Spleen (tissue), 7 donors: ENCODE data around the gene STEAP3.

Experiments used
- POLR2A ChIP-seq, 3 donors: fragments of 450-650 bp; IDR thresholded peaks; one replicate each; pipeline ENCODE4 v1.5.1; 2017; ENCODE audit warnings: antibody characterized with exemption in 3 of 3, mild to moderate bottlenecking in 1 of 3
- TF ChIP-seq, protein P1 (sequence below), 11 experiments: fragments of 200-600 bp in 7 of 11; fragments of 450-650 bp in 4 of 11; sonication (generic) in 4 of 11; IDR thresholded peaks in 8 of 11; conservative IDR thresholded peaks in 3 of 11; 1 replicate in 7 of 11; 2 replicates in 4 of 11; pipeline versions ENCODE4 v1.4.0 to v1.8.0; 2016 to 2021; ENCODE audit warnings: antibody characterized with exemption in 11 of 11, inconsistent platforms in 4 of 11, mild to moderate bottlenecking in 1 of 11
- donor health status: DM: no; HTN: no; CAD: no; lungs with moderate emphysema.
- donor health status: DM: no; HTN: no; CAD: no.
- donor health status: DM: no; HTN: no; CAD: no.

DNA sequence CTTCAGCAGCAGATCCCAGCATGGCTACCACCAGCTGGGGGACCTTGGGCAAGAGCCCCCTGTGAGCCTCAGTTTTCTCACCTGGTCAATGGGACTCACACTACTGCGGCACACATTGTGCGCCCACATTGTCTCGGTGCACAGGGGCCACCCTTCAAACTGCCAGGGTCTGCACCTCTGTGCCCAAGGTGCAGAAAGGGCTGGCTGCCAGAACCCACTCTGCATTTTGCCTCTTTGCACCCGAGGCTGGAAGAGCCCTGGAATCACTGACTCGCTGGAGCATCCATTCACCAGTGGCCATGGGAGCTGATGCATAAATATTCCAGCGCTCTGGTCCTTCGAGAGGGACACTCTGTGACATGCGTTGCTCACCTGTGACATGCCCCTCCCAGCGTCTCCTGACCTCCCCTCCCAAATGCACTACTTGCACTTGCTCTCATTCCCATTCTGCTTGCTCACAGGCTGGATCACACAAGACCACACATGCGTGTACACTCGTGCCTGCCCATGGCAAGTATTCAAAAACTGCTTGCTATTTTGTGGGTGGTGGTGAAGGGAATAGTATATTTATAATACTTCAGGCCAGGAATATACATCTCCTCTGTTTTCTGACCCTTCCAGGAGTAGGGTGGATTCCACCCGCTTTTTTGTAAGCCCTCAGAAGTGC, 46.3 kb upstream of the STEAP3 start:
- no peak for TF ChIP-seq POLR2A (IDR thresholded peaks at IDR 0.05)
- TF ChIP-seq, protein P1, sequence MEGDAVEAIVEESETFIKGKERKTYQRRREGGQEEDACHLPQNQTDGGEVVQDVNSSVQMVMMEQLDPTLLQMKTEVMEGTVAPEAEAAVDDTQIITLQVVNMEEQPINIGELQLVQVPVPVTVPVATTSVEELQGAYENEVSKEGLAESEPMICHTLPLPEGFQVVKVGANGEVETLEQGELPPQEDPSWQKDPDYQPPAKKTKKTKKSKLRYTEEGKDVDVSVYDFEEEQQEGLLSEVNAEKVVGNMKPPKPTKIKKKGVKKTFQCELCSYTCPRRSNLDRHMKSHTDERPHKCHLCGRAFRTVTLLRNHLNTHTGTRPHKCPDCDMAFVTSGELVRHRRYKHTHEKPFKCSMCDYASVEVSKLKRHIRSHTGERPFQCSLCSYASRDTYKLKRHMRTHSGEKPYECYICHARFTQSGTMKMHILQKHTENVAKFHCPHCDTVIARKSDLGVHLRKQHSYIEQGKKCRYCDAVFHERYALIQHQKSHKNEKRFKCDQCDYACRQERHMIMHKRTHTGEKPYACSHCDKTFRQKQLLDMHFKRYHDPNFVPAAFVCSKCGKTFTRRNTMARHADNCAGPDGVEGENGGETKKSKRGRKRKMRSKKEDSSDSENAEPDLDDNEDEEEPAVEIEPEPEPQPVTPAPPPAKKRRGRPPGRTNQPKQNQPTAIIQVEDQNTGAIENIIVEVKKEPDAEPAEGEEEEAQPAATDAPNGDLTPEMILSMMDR (IDR thresholded peaks at IDR 0.05 in 8 of 11, conservative IDR thresholded peaks at IDR 0.05 in 3 of 11) = no peak
